ENCODE measurements around the gene C6orf163.

The C6orf163 gene

DNA sequence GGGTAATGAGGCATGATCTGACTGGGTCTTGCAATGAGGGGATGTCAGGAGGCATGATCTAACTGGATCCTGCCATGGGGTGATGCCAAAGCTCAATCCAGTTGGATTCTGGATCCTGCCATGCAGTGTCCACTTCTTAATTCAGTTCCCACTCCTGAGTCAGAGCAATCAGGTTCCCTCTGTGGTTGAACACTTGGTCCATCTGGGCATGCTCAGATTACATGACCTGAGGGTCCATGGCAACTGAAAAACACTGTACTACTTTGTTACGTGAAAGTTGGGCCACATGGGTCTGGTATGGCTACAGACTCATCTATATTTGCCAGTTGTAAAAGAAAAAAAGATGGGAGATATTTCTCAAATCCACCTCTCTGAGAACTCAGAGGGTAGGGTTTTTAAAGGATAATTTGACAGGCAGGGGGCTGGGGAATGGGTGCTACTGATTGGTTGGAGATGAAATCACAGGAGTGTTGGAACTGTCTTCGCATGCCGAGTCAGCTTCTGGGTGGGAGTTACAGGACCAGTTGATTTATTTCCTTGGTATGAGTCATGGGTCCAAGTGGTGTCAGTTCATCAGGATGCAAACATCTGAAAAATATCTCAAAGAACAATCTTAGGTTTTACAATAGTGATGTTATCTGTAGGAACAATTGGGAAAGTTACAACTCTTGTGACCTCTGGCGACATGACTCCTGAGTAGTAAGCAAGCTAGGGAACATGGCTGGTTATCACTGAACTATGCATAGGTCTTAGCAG lies 21.6 kb downstream of the C6orf163 start:
- no peak overlapping the region for H3K4me3 ChIP-seq (ENCODE audit: low read depth, low read length)
- ChIA-PET POLR2A (no interaction called here), CTCF (interaction anchor here (0.5 kb wide), 1 partner anchor 27 kb away, joined by 3 read pairs; no protein-coding TSS in a partner anchor)
- TF ChIP-seq, protein P1, sequence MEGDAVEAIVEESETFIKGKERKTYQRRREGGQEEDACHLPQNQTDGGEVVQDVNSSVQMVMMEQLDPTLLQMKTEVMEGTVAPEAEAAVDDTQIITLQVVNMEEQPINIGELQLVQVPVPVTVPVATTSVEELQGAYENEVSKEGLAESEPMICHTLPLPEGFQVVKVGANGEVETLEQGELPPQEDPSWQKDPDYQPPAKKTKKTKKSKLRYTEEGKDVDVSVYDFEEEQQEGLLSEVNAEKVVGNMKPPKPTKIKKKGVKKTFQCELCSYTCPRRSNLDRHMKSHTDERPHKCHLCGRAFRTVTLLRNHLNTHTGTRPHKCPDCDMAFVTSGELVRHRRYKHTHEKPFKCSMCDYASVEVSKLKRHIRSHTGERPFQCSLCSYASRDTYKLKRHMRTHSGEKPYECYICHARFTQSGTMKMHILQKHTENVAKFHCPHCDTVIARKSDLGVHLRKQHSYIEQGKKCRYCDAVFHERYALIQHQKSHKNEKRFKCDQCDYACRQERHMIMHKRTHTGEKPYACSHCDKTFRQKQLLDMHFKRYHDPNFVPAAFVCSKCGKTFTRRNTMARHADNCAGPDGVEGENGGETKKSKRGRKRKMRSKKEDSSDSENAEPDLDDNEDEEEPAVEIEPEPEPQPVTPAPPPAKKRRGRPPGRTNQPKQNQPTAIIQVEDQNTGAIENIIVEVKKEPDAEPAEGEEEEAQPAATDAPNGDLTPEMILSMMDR (IDR thresholded peaks at IDR 0.05; ENCODE audit: insufficient read depth, low read length, missing control alignments): no peak
- no peak for DNase-seq (ENCODE audit: low read depth, low spot score)

DNA sequence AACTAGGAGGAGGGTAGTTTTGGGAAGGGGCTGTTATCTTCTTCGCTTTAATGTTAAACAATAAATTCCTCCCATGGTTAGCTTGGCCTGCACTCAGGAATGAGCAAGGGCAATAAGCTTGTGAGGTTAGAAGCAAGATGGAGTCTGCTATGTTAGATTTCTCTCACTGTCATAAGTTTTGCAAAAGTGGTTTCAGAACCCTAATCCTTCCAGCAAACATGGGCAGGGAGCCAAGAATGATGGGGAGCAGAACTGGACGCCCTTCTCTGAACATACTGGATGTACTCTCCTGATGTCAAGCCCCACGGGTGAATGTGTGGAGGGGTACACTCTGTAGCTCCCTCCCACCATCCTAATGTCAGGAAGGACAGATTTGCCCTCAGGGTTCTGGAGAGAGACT lies 22.3 kb downstream of the C6orf163 start:
- DNase-seq (ENCODE audit: low read depth, low spot score): no peak
- ChIA-PET CTCF (no interaction called here), POLR2A (no interaction called here)
- TF ChIP-seq, protein P1 (IDR thresholded peaks at IDR 0.05; ENCODE audit: insufficient read depth, low read length, missing control alignments): no peak
- H3K4me3 ChIP-seq (ENCODE audit: low read depth, low read length): no peak overlapping the region

DNA sequence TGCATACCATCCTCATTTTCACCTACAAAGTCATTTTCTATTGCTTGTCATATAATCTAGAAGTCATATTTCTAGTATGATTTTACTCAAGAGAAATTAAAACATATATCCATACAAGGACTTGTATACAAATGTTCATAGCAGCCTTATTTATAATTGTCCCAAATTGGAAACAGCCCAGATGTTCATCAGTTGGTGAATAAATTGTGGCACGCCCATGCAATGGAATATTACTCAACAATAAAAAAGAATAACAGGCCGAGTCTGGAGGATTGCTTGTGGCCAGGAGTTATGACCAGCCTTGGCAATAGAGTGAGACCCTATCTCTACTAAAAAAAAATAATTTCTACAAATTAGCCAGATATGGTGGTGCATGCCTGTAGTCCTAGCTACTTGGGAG lies 28.8 kb downstream of the C6orf163 start:
- CTCF ChIA-PET: interaction anchor here (2.2 kb wide), 1 partner anchor 20 kb away, joined by 9 read pairs; no protein-coding TSS in a partner anchor
- no peak overlapping the region for H3K4me3 ChIP-seq (ENCODE audit: low read depth, low read length)
- no peak for DNase-seq (ENCODE audit: low read depth, low spot score)
- TF ChIP-seq, protein P1 (IDR thresholded peaks at IDR 0.05; ENCODE audit: insufficient read depth, low read length, missing control alignments): no peak
- POLR2A ChIA-PET: no interaction called here

DNA sequence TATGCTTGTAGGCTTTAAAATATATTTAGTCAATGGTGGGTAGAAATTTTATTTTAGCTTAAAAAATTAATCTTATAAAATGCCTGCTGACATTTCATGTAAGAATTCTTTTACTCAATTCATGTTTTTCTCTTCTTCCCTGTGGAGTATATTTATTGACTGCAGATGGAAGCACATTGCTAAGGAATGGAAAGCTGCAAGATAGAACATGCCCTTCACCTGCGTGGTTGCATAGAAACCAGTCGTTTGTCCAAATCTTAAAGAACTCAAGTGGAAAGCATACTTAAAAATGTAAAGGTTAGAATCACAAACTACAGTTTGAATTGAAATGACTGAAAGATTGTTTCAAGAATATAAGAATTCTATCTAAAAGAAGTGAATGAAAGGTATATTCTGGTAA lies 30.7 kb downstream of the C6orf163 start:
- H3K4me3 ChIP-seq (ENCODE audit: low read depth, low read length): no peak overlapping the region
- ChIA-PET CTCF (interaction anchor here (2.2 kb wide), 1 partner anchor 18 kb away, joined by 9 read pairs; no protein-coding TSS in a partner anchor), POLR2A (no interaction called here)
- DNase-seq (ENCODE audit: low read depth, low spot score): no peak
- TF ChIP-seq, protein P1 (IDR thresholded peaks at IDR 0.05; ENCODE audit: insufficient read depth, low read length, missing control alignments): no peak

DNA sequence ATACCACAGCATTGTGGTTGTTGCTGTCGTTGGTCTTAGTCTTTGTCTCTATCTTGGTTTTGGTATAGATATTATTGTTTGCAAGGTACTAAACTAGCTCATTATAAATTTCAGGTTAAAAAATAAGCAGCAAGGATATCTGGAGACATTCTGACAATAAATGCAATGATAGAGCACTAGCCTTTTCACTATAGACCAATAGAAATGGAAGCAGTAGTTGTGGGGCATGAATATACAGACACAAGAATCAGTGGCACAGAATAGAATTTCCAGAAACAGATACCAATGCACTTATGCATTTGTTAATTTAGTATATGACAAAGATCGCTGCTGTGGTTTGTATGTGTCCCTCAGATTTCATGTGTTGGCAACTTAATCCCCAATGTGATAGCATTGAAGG lies 32.0 kb downstream of the C6orf163 start:
- CTCF ChIA-PET: interaction anchor here (1.2 kb wide), 1 partner anchor 12 kb away, joined by 4 read pairs; no protein-coding TSS in a partner anchor
- POLR2A ChIA-PET: no interaction called here
- TF ChIP-seq, protein P1 (IDR thresholded peaks at IDR 0.05; ENCODE audit: insufficient read depth, low read length, missing control alignments): no peak
- no peak for DNase-seq (ENCODE audit: low read depth, low spot score)
- no peak overlapping the region for H3K4me3 ChIP-seq (ENCODE audit: low read depth, low read length)

DNA sequence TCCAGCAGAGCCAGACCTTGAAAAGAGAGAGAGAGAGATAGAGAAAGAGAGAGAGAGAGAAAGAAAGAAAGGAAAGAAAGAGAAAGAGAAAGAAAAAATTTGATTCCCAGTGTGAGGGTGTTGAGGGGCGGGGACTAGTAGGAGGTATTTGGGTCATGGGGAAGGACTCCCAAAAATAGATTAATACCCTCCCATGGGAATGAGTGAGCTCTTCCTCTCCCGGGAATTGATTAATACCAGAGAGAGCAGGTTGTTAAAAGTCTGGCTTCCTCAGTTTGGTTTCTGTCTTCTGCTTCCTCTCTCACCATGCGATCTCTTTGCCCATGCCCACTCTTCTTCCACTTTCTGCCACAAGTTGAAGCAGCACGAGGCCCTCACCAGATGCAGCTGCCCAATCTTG lies 34.3 kb downstream of the C6orf163 start:
- H3K4me3 ChIP-seq (ENCODE audit: low read depth, low read length): no peak overlapping the region
- ChIA-PET POLR2A (no interaction called here), CTCF (interaction anchor here (1.3 kb wide), 2 partner anchors 15 to 240 kb away, joined by 3 read pairs; no protein-coding TSS in a partner anchor)
- DNase-seq (ENCODE audit: low read depth, low spot score): no peak
- TF ChIP-seq, protein P1 (IDR thresholded peaks at IDR 0.05; ENCODE audit: insufficient read depth, low read length, missing control alignments): no peak

Measured in AG04449 (cell line).